Right lobe of liver (tissue), 4 donors: ENCODE measurements around the gene TRIO.

Source experiments
- POLR2A ChIP-seq: fragments of 450-650 bp; IDR thresholded peaks from one replicate; pipeline ENCODE4 v1.6.1; 2017; ENCODE audit warnings: antibody characterized with exemption, mild to moderate bottlenecking
- TF ChIP-seq, protein P1 (sequence below), 4 donors: fragments of 200-600 bp in 3 of 4; fragments of 450-650 bp in 1 of 4; IDR thresholded peaks; one replicate each; pipeline versions ENCODE4 v1.5.1 to v1.8.0; 2016 to 2022; ENCODE audit warnings: antibody characterized with exemption in 4 of 4, mild to moderate bottlenecking in 2 of 4
- donor health status: DM: no; HTN: no; CAD: no.
- donor health status: DM: no; HTN: no; CAD: no.
- donor health status: DM: no; HTN: yes; CAD: no.

DNA sequence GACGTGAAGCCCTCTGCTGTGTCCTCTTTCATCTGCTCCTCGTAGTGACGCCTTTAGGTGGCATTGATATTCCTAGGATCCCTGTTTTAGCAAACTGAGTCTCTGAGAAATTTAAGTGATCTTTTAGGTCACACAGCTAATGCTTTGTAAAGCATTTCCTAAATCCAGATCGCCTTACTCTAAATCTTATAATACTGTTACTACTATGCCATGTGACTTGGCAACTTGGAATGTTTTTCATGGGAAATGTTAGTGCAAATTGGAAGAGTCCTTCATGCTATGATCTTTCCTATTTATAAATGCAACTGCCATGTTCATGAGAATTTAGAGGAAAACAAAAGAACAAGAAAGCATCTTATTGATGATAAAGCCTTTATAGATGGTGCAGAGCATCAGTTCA is 212.2 kb downstream of the TRIO start:
- TF ChIP-seq, protein P1, sequence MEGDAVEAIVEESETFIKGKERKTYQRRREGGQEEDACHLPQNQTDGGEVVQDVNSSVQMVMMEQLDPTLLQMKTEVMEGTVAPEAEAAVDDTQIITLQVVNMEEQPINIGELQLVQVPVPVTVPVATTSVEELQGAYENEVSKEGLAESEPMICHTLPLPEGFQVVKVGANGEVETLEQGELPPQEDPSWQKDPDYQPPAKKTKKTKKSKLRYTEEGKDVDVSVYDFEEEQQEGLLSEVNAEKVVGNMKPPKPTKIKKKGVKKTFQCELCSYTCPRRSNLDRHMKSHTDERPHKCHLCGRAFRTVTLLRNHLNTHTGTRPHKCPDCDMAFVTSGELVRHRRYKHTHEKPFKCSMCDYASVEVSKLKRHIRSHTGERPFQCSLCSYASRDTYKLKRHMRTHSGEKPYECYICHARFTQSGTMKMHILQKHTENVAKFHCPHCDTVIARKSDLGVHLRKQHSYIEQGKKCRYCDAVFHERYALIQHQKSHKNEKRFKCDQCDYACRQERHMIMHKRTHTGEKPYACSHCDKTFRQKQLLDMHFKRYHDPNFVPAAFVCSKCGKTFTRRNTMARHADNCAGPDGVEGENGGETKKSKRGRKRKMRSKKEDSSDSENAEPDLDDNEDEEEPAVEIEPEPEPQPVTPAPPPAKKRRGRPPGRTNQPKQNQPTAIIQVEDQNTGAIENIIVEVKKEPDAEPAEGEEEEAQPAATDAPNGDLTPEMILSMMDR (IDR thresholded peaks at IDR 0.05), result no peak
- no peak for TF ChIP-seq POLR2A
